ENCODE measurements around the gene MAP3K7CL. TPM values are rescaled to one million over a fixed set of nuclear protein-coding genes. Genes with fewer than 3 reads are reported as not detected.

MAP3K7CL gene
- total and polyA plus RNA-seq, 2 of the 8 experiments (the other 6 are each of a cell fraction or from before 2014, with no cell fraction given): not detected

GRCh38 chr21:29145852-29146453, 15.5 kb downstream of the MAP3K7CL start (continued):
- TF ChIP-seq, protein P1, sequence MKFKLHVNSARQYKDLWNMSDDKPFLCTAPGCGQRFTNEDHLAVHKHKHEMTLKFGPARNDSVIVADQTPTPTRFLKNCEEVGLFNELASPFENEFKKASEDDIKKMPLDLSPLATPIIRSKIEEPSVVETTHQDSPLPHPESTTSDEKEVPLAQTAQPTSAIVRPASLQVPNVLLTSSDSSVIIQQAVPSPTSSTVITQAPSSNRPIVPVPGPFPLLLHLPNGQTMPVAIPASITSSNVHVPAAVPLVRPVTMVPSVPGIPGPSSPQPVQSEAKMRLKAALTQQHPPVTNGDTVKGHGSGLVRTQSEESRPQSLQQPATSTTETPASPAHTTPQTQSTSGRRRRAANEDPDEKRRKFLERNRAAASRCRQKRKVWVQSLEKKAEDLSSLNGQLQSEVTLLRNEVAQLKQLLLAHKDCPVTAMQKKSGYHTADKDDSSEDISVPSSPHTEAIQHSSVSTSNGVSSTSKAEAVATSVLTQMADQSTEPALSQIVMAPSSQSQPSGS (IDR thresholded peaks at IDR 0.05; ENCODE audit: low read length): no peak
- TF ChIP-seq CHD7 (IDR thresholded peaks at IDR 0.05; ENCODE audit: insufficient replicate concordance, low read length) (no peak), SAP30 (IDR thresholded peaks at IDR 0.05; ENCODE audit: insufficient read depth, insufficient replicate concordance, low read length) (no peak), HDAC6 (IDR thresholded peaks at IDR 0.05; ENCODE audit: low read depth, low read length) (no peak), E2F6 (IDR thresholded peaks at IDR 0.05) (no peak)
